Measurements from ENCODE around the gene PFDN1.
"Not testable (repeated sequence)": the region's sequence is repeated elsewhere in the genome, so short reads cannot be mapped to it uniquely, and the experiment has no call there.

The PFDN1 gene

DNA sequence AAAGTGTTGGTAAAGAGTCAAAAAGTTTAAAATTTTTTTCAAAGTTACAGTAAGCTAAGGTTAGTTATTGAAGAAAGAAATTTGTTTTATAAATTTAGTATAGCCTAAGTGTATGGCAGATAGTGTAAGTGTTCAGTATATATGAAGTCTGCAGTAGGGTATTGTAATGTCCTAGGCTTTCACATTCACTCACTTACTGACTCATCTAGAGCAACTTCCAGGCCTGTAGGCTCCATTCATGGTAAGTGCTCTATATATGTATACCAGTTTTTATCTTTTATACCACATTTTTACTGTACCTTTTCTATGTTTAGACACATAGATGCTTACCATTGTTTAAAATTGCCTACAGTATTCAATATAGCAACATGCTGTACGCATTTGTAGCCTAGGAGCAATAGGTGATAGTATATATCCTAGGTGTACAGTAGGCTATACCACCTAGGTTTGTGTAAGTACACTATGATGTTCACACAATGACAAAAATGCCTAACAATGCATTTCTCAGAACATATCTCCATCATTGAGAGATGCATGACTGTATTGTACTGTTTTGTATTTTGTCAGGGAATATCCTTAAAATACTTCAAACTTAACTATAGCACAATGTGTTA lies 89.4 kb downstream of the PFDN1 start:
- no peak for DNase-seq (ENCODE audit: low read depth)
- no peak overlapping the region for H3K4me3 ChIP-seq (ENCODE audit: low read length)
- TF ChIP-seq, protein P1, sequence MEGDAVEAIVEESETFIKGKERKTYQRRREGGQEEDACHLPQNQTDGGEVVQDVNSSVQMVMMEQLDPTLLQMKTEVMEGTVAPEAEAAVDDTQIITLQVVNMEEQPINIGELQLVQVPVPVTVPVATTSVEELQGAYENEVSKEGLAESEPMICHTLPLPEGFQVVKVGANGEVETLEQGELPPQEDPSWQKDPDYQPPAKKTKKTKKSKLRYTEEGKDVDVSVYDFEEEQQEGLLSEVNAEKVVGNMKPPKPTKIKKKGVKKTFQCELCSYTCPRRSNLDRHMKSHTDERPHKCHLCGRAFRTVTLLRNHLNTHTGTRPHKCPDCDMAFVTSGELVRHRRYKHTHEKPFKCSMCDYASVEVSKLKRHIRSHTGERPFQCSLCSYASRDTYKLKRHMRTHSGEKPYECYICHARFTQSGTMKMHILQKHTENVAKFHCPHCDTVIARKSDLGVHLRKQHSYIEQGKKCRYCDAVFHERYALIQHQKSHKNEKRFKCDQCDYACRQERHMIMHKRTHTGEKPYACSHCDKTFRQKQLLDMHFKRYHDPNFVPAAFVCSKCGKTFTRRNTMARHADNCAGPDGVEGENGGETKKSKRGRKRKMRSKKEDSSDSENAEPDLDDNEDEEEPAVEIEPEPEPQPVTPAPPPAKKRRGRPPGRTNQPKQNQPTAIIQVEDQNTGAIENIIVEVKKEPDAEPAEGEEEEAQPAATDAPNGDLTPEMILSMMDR (IDR thresholded peaks at IDR 0.05; ENCODE audit: insufficient read depth, low read depth, low read length, missing control alignments) = no peak

DNA sequence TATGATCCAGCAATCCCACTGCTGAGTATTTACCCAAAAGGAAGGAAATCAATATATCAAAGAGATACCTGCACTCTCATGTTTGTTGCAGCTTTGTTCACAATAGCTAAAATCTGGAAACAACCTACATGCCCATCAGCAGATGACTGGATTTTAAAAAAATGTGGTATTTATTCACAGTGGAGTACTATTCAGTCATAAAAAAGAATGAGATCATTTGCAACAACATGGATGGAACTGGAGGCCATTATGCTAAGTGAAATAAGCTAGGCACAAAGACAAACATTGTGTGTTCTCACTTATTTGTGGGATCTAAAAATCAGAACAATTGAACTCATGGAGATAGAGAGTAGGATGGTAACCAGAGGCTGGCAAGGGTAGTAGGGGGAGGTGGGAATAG lies 94.8 kb downstream of the PFDN1 start:
- DNase-seq (ENCODE audit: low read depth) = no peak
- TF ChIP-seq, protein P1 (IDR thresholded peaks at IDR 0.05; ENCODE audit: insufficient read depth, low read depth, low read length, missing control alignments) = no peak
- H3K4me3 ChIP-seq (ENCODE audit: low read length) = no peak overlapping the region

DNA sequence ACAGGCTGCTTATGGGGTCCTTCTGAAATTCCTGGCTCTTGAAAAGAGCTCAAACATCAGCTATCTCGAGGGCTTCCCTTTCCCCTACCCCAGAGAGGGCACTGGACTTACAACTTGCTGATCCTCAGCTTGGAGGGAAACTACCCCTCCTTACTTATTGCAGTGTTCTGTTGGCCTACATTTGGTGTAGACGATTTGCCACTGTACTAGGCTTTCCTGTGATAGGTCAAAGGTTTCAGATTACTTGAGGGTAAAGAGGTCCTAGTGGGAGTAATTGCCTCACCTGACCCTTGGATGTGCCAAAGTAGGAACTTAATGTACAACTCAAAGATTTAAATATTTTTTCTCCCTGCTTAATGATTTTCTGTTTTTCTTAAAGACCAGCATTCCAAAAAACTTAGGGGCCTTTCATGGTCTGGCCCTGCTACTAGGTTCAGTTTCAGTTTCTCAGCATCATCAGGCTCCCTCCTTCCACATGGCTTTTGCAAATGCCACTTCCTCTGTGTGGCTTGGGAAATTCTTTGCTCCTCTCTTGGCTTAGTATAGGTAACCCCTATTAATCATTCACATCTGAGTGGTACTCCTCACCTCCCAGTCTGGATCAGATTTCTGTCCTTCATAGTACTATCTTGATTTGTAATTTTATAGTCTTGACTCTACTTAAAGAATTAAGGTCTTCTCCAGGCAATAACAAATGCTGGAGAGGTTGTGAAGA lies 95.5 kb downstream of the PFDN1 start:
- no peak for DNase-seq (ENCODE audit: low read depth)
- H3K4me3 ChIP-seq (ENCODE audit: low read length) = no peak overlapping the region
- TF ChIP-seq, protein P1 (IDR thresholded peaks at IDR 0.05; ENCODE audit: insufficient read depth, low read depth, low read length, missing control alignments) = no peak

DNA sequence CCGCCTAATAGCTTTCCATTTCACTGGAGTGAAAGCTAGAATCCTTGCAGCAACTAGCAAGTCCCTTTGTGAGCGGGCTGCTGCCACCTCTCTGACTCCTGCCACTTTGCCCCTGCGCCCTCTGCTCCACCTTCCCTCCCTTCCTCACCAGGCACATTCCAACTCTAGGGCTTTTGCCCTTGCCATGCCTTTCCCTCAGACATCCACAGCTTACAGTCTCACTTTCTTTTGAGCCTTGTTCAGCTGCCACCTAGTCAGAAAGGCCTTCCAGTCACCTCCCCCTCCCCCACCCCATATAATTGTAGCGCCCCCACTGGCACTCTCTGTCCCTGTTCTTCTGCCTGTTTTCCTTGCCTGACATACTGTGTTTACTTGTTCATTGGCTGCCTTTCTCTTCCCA lies 96.9 kb downstream of the PFDN1 start:
- DNase-seq (ENCODE audit: low read depth) = no peak
- H3K4me3 ChIP-seq (ENCODE audit: low read length) = no peak overlapping the region
- TF ChIP-seq, protein P1 (IDR thresholded peaks at IDR 0.05; ENCODE audit: insufficient read depth, low read depth, low read length, missing control alignments) = no peak

DNA sequence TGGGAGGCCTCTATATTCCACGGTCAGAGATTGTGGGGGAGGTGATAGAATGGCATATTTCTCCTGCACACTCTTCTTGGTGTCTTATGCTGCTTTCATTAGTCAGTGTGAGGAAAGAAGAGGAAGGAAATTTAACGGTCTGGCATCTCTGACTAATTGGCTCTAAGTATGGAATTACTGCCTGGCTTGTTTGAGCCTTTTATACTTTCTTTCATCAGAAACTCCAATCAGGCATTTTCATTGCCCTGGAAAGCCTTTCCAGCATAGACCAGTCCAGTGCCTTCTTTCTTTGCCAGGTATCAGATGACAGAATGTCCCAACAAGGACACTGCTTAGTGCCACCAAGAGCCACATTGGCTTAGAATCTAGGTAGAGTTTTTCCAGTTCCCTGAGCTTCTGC lies 97.7 kb downstream of the PFDN1 start:
- TF ChIP-seq, protein P1 (IDR thresholded peaks at IDR 0.05; ENCODE audit: insufficient read depth, low read depth, low read length, missing control alignments) = no peak
- no peak overlapping the region for H3K4me3 ChIP-seq (ENCODE audit: low read length)
- DNase-seq (ENCODE audit: low read depth) = peak; percentile 24

DNA sequence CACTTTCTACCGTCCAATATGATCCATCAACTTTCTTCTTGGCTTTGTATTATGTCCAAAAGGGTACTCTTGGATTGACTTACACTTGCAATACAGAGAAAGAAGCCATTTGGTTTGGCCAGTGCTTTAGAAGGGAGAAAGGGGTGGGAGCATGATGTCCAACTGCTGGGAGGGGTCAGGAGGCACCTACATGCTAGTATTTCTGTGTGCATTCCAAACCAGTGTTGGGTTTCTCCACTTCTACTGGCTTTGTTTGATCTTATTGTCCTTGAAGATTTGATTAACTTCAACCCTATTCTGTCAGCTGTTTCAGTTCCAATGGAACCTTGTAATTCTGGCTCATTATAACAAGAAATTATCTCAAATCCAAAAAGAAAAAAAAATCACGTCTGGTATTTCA lies 100.3 kb downstream of the PFDN1 start:
- TF ChIP-seq, protein P1 (IDR thresholded peaks at IDR 0.05; ENCODE audit: insufficient read depth, low read depth, low read length, missing control alignments) = no peak
- no peak overlapping the region for H3K4me3 ChIP-seq (ENCODE audit: low read length)
- no peak for DNase-seq (ENCODE audit: low read depth)

DNA sequence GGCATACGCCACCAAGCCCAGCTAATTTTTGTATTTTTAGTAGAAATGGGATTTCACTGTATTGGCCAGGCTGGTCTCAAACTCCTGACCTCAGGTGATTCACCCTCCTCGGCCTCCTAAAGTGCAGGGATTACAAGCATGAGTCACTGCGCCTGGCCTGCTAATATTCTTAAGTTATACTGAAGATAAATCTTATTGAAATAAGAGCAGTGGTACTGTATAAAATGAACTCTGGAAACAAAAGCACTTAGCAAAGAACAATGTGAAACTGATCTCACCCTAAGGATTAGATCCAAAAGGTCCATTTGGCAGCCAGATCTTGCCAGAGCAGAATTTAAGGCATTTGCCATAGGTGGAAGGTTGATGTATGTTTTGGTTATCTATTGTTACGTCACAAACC lies 100.8 kb downstream of the PFDN1 start:
- TF ChIP-seq, protein P1 (IDR thresholded peaks at IDR 0.05; ENCODE audit: insufficient read depth, low read depth, low read length, missing control alignments) = no peak
- DNase-seq (ENCODE audit: low read depth) = no peak
- H3K4me3 ChIP-seq (ENCODE audit: low read length) = no peak overlapping the region

DNA sequence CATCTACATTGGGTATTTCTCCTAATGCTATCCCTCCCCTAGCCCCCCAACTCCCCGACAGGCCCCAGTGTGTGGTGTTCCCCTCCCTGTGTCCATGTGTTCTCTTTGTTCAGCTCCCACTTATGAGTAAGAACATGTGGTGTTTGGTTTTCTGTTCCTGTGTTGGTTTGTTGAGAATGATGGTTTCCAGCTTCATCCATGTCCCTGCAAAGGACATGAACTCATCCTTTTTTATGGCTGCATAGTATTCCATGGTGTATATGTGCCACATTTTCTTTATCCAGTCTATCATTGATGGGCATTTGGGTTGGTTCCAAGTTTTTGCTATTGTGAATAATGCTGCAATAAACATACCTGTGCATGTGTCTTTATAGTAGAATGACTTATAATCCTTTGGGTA lies 104.0 kb downstream of the PFDN1 start:
- DNase-seq (ENCODE audit: low read depth); H3K4me3 ChIP-seq (ENCODE audit: low read length): not testable (repeated sequence)
